BJ (cell line): Measurements from ENCODE around the gene MARCHF3. TPM values are rescaled to one million over a fixed set of nuclear protein-coding genes. Genes with fewer than 3 reads are reported as not detected.

Source experiments
- CTCF ChIA-PET: fragments of 350-600 bp; formaldehyde crosslinking; extraction: SDS; loops from one replicate; lab custom pipeline; 2021; ENCODE audit warnings: antibody characterized with exemption, inconsistent platforms; lab: Yijun Ruan, JAX
- POLR2A ChIA-PET: fragments of 300-600 bp; sonication (Branson Sonifier 250); formaldehyde crosslinking; extraction: SDS; loops from one replicate; lab custom pipeline; 2021; ENCODE audit warnings: antibody characterized with exemption; lab: Charles Lee
- DNase-seq: peaks from one replicate; pipeline ENCODE4 v3.0.0-alpha.2; 2011; ENCODE audit warnings: low read depth
- H3K27me3 ChIP-seq: 2 replicates; pipeline ENCODE4 v1.6.0; 2011; ENCODE audit warnings: low read length; ENCODE audit not compliant: control insufficient read depth, insufficient read depth
- H3K36me3 ChIP-seq: 2 replicates; pipeline ENCODE4 v1.5.1; 2011; ENCODE audit warnings: low read length; ENCODE audit not compliant: control insufficient read depth, insufficient read depth
- H3K4me3 ChIP-seq: 2 replicates; pipeline ENCODE4 v1.5.1; 2011; ENCODE audit warnings: low read depth, mild to moderate bottlenecking, control low read depth, low read length
- polyA plus RNA-seq: library from polyadenylated mRNA; depleted of rRNA; stranded (reverse); fragments of >200 nt; gene quantifications from 2 replicates; pipeline ENCODE4 v1.2.3, GENCODE V29; 2011
- TF ChIP-seq, protein P1 (sequence below): IDR thresholded peaks from 2 replicates; pipeline ENCODE4 v1.5.1; 2011; ENCODE audit warnings: low read depth, mild to moderate bottlenecking, control low read depth, inconsistent platforms, low read length, moderate library complexity; ENCODE audit not compliant: insufficient read depth

MARCHF3 gene
- polyA plus RNA-seq, 1 experiment, result 8.6 TPM

GRCh38 chr5:126971455-126972031 is 58.8 kb downstream of the MARCHF3 start:
- ChIA-PET CTCF (no interaction called here), POLR2A (no interaction called here)
- H3K4me3 ChIP-seq, result no peak overlapping the region
- no peaks in the 10 kb centered on the region for H3K36me3 ChIP-seq
- DNase-seq, result no peak
- no peaks in the 10 kb centered on the region for H3K27me3 ChIP-seq
- TF ChIP-seq, protein P1, sequence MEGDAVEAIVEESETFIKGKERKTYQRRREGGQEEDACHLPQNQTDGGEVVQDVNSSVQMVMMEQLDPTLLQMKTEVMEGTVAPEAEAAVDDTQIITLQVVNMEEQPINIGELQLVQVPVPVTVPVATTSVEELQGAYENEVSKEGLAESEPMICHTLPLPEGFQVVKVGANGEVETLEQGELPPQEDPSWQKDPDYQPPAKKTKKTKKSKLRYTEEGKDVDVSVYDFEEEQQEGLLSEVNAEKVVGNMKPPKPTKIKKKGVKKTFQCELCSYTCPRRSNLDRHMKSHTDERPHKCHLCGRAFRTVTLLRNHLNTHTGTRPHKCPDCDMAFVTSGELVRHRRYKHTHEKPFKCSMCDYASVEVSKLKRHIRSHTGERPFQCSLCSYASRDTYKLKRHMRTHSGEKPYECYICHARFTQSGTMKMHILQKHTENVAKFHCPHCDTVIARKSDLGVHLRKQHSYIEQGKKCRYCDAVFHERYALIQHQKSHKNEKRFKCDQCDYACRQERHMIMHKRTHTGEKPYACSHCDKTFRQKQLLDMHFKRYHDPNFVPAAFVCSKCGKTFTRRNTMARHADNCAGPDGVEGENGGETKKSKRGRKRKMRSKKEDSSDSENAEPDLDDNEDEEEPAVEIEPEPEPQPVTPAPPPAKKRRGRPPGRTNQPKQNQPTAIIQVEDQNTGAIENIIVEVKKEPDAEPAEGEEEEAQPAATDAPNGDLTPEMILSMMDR, result no peak

DNA sequence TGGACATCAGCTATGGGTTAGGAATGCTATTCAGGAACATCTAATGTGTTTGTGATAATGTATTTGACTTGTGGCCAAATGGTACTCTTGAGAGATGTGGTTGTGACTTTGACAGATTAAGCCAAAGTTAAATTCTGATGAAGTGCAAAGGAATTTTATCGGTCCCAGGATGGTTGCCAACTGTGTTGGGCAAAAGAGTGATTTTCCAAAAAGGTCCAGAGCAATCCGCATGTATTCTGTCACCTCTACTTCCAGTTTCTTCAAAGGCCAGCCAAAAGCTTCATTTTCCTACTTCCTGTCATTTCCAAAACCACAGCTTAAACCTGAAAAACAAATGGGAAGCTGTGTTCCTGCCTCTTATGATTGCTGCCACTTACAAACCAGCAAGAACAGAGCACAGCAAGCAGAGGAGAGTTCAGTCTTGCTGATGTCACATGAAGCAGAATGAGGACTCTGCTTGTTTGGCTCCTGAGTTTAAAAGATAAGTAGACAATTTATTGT is 59.8 kb downstream of the MARCHF3 start:
- Histone ChIP-seq H3K27me3 (no peaks in the 10 kb centered on the region), H3K36me3 (no peaks in the 10 kb centered on the region), H3K4me3 (no peak overlapping the region)
- CTCF ChIA-PET, result no interaction called here
- no peak for DNase-seq
- POLR2A ChIA-PET, result no interaction called here
- TF ChIP-seq, protein P1, result no peak

- ChIA-PET CTCF (interaction anchor here (1.5 kb wide), 1 partner anchor 10 kb away, joined by 3 read pairs; no protein-coding TSS in a partner anchor), POLR2A (interaction anchor here (0.8 kb wide), 1 partner anchor 29 kb away, joined by 3 read pairs; no protein-coding TSS in a partner anchor)
- DNase-seq, result no peak
- Histone ChIP-seq H3K4me3 (no peak overlapping the region), H3K27me3 (no peaks in the 10 kb centered on the region), H3K36me3 (no peaks in the 10 kb centered on the region)
- TF ChIP-seq, protein P1, result no peak
These were observed 60.8 kb downstream of the MARCHF3 start for GRCh38 chr5:126969548-126969947.

DNA sequence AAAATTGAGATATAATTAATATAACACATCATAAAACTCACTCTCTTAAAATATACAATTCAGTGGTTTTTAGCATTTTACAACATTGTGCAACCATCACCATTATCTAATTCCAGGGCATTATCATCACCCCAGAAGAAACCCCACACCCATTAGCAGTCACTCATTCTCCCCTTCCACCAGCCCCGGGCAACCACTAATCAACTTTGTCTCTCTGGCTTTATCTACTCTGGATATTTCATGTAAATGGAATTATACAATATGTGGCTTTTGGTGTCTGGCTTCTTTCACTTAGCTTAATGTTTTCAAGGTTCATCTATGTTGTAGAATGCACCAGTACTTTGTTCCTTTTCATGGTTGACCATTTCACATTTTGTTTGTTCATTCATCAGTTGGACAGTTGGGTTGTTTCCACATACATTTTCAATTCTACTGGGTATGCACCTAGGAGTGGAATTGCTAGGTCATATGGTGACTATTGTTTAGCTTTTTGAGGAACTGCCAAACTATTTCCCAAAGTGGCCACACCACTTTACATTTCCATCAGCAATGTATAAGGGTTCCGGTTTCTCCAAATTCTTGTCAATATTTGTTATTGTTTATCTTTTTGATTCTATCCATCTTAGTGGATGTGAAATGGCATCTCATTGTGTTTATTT is 62.4 kb downstream of the MARCHF3 start:
- Histone ChIP-seq H3K36me3 (no peaks in the 10 kb centered on the region), H3K4me3 (no peak overlapping the region), H3K27me3 (no peaks in the 10 kb centered on the region)
- TF ChIP-seq, protein P1, result no peak
- CTCF ChIA-PET, result interaction anchor here (1.5 kb wide), 1 partner anchor 9 kb away, joined by 3 read pairs; no protein-coding TSS in a partner anchor
- POLR2A ChIA-PET, result no interaction called here
- no peak for DNase-seq

GRCh38 chr5:126965487-126965886 is 64.9 kb downstream of the MARCHF3 start:
- POLR2A ChIA-PET, result interaction anchor here (0.6 kb wide), 1 partner anchor 519 kb away, joined by 3 read pairs; no protein-coding TSS in a partner anchor
- CTCF ChIA-PET, result no interaction called here
- no peaks in the 10 kb centered on the region for H3K27me3 ChIP-seq
- TF ChIP-seq, protein P1, result no peak
- H3K36me3 ChIP-seq, result no peaks in the 10 kb centered on the region
- DNase-seq, result no peak
- H3K4me3 ChIP-seq, result no peak overlapping the region
